WTC11 (cell line): Measurements from ENCODE around the gene TP73.

Experiments
- JUN ChIP-seq: sonication (generic); formaldehyde crosslinking; IDR thresholded peaks from 2 replicates; pipeline ENCODE4 v1.8.0; 2023; ENCODE audit warnings: mild to moderate bottlenecking, missing genetic modification reagents
- NFYB ChIP-seq: sonication (generic); formaldehyde crosslinking; conservative IDR thresholded peaks from 2 replicates; pipeline ENCODE4 v1.8.0; 2022; ENCODE audit warnings: low read depth, missing genetic modification reagents
- NR2C2 ChIP-seq: sonication (generic); formaldehyde crosslinking; IDR thresholded peaks from 2 replicates; pipeline ENCODE4 v1.8.0; 2022; ENCODE audit warnings: mild to moderate bottlenecking, missing genetic modification reagents
- SOX15 ChIP-seq: fragments of 250-450 bp; sonication (Bioruptor Pico); IDR thresholded peaks from 2 replicates; pipeline ENCODE4 v1.9.0; 2021; ENCODE audit warnings: mild to moderate bottlenecking
- TP53 ChIP-seq: sonication (generic); formaldehyde crosslinking; IDR thresholded peaks from 2 replicates; pipeline ENCODE4 v1.8.1; 2023; ENCODE audit warnings: mild to moderate bottlenecking, missing genetic modification reagents
- ZNF232 ChIP-seq: sonication (generic); formaldehyde crosslinking; IDR thresholded peaks from 2 replicates; pipeline ENCODE4 v1.8.0; 2022; ENCODE audit warnings: mild to moderate bottlenecking, missing genetic modification reagents
- TF ChIP-seq, protein P1 (sequence below): sonication (generic); formaldehyde crosslinking; IDR thresholded peaks from 2 replicates; pipeline ENCODE4 v1.8.1; 2023; ENCODE audit warnings: mild to moderate bottlenecking, missing genetic modification reagents, borderline replicate concordance
- TF ChIP-seq, protein P2 (sequence below): sonication (generic); formaldehyde crosslinking; IDR thresholded peaks from 2 replicates; pipeline ENCODE4 v1.8.0; 2022; ENCODE audit warnings: missing genetic modification reagents
- TF ChIP-seq, protein P3 (sequence below): sonication (generic); formaldehyde crosslinking; IDR thresholded peaks from 2 replicates; pipeline ENCODE4 v1.8.0; 2022; ENCODE audit warnings: mild to moderate bottlenecking, missing genetic modification reagents
- TF ChIP-seq, protein P4 (sequence below): fragments of 200-600 bp; IDR thresholded peaks from 2 replicates; pipeline ENCODE4 v1.8.0; 2022; ENCODE audit warnings: antibody characterized with exemption
- TF ChIP-seq, protein P5 (sequence below): sonication (generic); formaldehyde crosslinking; IDR thresholded peaks from 2 replicates; pipeline ENCODE4 v1.8.1; 2022; ENCODE audit warnings: mild to moderate bottlenecking, moderate library complexity, missing genetic modification reagents
- TF ChIP-seq, protein P6 (sequence below): fragments of 250-450 bp; sonication (Bioruptor Pico); IDR thresholded peaks from 2 replicates; pipeline ENCODE4 v2.1.2; 2022; ENCODE audit warnings: mild to moderate bottlenecking, moderate library complexity
- TF ChIP-seq, protein P7 (sequence below): sonication (generic); formaldehyde crosslinking; IDR thresholded peaks from 2 replicates; pipeline ENCODE4 v1.8.1; 2023; ENCODE audit warnings: mild to moderate bottlenecking, missing genetic modification reagents

DNA sequence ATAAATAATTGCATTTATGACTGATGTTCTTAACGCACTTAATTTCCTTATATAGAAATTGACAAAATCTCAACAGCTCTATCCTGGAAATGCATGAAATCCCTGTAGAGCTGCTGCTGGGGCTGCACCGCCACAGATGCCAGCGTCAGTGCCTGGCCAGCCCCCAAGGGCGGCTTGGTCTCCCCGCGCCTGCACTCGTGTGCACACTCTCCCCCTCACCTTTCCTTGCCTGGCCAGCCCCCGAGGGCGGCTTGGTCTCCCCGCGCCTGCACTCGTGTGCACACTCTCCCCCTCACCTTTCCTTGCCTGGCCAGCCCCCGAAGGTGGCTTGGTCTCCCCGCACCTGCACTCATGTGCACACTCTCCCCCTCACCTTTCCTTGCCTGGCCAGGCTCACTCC is 16.2 kb upstream of the TP73 start:
- TF ChIP-seq, protein P1, sequence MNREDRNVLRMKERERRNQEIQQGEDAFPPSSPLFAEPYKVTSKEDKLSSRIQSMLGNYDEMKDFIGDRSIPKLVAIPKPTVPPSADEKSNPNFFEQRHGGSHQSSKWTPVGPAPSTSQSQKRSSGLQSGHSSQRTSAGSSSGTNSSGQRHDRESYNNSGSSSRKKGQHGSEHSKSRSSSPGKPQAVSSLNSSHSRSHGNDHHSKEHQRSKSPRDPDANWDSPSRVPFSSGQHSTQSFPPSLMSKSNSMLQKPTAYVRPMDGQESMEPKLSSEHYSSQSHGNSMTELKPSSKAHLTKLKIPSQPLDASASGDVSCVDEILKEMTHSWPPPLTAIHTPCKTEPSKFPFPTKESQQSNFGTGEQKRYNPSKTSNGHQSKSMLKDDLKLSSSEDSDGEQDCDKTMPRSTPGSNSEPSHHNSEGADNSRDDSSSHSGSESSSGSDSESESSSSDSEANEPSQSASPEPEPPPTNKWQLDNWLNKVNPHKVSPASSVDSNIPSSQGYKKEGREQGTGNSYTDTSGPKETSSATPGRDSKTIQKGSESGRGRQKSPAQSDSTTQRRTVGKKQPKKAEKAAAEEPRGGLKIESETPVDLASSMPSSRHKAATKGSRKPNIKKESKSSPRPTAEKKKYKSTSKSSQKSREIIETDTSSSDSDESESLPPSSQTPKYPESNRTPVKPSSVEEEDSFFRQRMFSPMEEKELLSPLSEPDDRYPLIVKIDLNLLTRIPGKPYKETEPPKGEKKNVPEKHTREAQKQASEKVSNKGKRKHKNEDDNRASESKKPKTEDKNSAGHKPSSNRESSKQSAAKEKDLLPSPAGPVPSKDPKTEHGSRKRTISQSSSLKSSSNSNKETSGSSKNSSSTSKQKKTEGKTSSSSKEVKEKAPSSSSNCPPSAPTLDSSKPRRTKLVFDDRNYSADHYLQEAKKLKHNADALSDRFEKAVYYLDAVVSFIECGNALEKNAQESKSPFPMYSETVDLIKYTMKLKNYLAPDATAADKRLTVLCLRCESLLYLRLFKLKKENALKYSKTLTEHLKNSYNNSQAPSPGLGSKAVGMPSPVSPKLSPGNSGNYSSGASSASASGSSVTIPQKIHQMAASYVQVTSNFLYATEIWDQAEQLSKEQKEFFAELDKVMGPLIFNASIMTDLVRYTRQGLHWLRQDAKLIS (CRISPR knock-in tag) = no peak
- TF ChIP-seq NR2C2 (no peak), SOX15 (CRISPR knock-in tag) (no peak), NFYB (CRISPR knock-in tag) (no peak), ZNF232 (CRISPR knock-in tag) (no peak), JUN (CRISPR knock-in tag) (no peak), TP53 (no peak)
- TF ChIP-seq, protein P2, sequence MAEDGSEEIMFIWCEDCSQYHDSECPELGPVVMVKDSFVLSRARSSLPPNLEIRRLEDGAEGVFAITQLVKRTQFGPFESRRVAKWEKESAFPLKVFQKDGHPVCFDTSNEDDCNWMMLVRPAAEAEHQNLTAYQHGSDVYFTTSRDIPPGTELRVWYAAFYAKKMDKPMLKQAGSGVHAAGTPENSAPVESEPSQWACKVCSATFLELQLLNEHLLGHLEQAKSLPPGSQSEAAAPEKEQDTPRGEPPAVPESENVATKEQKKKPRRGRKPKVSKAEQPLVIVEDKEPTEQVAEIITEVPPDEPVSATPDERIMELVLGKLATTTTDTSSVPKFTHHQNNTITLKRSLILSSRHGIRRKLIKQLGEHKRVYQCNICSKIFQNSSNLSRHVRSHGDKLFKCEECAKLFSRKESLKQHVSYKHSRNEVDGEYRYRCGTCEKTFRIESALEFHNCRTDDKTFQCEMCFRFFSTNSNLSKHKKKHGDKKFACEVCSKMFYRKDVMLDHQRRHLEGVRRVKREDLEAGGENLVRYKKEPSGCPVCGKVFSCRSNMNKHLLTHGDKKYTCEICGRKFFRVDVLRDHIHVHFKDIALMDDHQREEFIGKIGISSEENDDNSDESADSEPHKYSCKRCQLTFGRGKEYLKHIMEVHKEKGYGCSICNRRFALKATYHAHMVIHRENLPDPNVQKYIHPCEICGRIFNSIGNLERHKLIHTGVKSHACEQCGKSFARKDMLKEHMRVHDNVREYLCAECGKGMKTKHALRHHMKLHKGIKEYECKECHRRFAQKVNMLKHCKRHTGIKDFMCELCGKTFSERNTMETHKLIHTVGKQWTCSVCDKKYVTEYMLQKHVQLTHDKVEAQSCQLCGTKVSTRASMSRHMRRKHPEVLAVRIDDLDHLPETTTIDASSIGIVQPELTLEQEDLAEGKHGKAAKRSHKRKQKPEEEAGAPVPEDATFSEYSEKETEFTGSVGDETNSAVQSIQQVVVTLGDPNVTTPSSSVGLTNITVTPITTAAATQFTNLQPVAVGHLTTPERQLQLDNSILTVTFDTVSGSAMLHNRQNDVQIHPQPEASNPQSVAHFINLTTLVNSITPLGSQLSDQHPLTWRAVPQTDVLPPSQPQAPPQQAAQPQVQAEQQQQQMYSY (CRISPR knock-in tag) = no peak
- TF ChIP-seq, protein P3, sequence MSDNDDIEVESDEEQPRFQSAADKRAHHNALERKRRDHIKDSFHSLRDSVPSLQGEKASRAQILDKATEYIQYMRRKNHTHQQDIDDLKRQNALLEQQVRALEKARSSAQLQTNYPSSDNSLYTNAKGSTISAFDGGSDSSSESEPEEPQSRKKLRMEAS (CRISPR knock-in tag) = no peak
- TF ChIP-seq, protein P4, sequence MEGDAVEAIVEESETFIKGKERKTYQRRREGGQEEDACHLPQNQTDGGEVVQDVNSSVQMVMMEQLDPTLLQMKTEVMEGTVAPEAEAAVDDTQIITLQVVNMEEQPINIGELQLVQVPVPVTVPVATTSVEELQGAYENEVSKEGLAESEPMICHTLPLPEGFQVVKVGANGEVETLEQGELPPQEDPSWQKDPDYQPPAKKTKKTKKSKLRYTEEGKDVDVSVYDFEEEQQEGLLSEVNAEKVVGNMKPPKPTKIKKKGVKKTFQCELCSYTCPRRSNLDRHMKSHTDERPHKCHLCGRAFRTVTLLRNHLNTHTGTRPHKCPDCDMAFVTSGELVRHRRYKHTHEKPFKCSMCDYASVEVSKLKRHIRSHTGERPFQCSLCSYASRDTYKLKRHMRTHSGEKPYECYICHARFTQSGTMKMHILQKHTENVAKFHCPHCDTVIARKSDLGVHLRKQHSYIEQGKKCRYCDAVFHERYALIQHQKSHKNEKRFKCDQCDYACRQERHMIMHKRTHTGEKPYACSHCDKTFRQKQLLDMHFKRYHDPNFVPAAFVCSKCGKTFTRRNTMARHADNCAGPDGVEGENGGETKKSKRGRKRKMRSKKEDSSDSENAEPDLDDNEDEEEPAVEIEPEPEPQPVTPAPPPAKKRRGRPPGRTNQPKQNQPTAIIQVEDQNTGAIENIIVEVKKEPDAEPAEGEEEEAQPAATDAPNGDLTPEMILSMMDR = no peak
- TF ChIP-seq, protein P5, sequence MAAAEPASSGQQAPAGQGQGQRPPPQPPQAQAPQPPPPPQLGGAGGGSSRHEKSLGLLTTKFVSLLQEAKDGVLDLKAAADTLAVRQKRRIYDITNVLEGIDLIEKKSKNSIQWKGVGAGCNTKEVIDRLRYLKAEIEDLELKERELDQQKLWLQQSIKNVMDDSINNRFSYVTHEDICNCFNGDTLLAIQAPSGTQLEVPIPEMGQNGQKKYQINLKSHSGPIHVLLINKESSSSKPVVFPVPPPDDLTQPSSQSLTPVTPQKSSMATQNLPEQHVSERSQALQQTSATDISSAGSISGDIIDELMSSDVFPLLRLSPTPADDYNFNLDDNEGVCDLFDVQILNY (CRISPR knock-in tag) = no peak
- TF ChIP-seq, protein P6, sequence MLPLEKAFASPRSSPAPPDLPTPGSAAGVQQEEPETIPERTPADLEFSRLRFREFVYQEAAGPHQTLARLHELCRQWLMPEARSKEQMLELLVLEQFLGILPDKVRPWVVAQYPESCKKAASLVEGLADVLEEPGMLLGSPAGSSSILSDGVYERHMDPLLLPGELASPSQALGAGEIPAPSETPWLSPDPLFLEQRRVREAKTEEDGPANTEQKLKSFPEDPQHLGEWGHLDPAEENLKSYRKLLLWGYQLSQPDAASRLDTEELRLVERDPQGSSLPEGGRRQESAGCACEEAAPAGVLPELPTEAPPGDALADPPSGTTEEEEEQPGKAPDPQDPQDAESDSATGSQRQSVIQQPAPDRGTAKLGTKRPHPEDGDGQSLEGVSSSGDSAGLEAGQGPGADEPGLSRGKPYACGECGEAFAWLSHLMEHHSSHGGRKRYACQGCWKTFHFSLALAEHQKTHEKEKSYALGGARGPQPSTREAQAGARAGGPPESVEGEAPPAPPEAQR (CRISPR knock-in tag) = no peak
- TF ChIP-seq, protein P7, sequence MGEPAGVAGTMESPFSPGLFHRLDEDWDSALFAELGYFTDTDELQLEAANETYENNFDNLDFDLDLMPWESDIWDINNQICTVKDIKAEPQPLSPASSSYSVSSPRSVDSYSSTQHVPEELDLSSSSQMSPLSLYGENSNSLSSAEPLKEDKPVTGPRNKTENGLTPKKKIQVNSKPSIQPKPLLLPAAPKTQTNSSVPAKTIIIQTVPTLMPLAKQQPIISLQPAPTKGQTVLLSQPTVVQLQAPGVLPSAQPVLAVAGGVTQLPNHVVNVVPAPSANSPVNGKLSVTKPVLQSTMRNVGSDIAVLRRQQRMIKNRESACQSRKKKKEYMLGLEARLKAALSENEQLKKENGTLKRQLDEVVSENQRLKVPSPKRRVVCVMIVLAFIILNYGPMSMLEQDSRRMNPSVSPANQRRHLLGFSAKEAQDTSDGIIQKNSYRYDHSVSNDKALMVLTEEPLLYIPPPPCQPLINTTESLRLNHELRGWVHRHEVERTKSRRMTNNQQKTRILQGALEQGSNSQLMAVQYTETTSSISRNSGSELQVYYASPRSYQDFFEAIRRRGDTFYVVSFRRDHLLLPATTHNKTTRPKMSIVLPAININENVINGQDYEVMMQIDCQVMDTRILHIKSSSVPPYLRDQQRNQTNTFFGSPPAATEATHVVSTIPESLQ (CRISPR knock-in tag) = no peak
